Testis (tissue), 2 donors: Measurements from ENCODE around the gene TSPAN14.

Experiments
- CTCF ChIP-seq, 3 experiments: fragments of 450-650 bp in 2 of 3; fragments of 200-600 bp in 1 of 3; sonication (generic) in 1 of 3; IDR thresholded peaks; one replicate each; pipeline ENCODE4 v1.5.1; 2016 to 2019; ENCODE audit warnings: antibody characterized with exemption in 3 of 3, mild to moderate bottlenecking in 2 of 3, moderate library complexity in 1 of 3
- POLR2A ChIP-seq: fragments of 450-650 bp; IDR thresholded peaks from one replicate; pipeline ENCODE4 v1.6.1; 2017; ENCODE audit warnings: antibody characterized with exemption, mild to moderate bottlenecking, moderate library complexity

DNA sequence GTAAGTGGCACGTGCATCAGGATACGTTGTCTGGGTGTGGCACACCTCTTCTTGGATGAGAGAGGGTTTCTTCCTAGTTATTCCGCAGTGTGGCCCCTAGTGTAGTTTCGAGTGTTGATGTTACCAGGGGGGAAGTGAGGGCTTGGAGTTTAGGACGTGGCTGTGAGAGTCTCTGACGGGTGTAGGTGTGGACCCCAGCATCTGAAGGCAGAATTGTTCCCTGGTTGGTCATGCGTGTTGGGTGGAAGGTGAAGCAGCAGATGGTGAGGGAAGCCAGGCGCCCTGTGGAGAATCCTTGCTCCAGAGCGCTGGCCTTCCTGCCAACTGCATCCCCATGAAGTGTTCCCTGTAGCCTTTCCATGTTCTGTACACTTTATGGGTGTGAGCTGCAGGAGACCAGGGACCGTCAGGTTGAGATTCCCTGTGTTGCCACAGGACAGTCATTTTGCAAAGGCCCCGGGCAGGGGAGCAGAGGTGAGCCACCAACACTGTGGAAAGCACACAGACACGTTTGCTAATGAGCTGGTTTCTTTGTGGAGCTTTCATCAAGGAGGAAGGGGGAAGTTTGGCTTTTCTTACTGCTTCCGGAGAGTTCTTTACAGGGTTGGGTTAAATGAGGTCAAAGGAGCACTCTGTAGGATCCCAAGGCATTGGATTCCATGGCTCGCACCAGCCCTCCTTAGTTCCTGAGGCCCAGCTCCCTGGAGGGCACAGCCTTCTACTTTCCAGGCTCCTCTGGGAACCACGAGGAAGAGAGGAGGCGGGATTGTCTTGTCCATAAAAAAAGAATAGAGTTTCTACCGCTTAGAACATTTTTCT lies 32.0 kb downstream of the TSPAN14 start:
- TF ChIP-seq CTCF (IDR thresholded peaks at IDR 0.05), result no peak
- no peak for TF ChIP-seq POLR2A
